ENCODE measurements around the gene VAV1. TPM values are rescaled to one million over a fixed set of nuclear protein-coding genes. Genes with fewer than 3 reads are reported as not detected.
A peak's percentile ranks its signal among the peaks of the same experiment; 100 is the strongest.

VAV1 gene
- total and polyA plus RNA-seq, 2 of the 13 experiments (the other 11 are each of a cell fraction or from before 2014, with no cell fraction given) = not detected

GRCh38 chr19:6725513-6726231 is 46.8 kb upstream of the VAV1 start (continued):
- TF ChIP-seq DMTF1 (CRISPR knock-in tag; IDR thresholded peaks at IDR 0.05) (no peak), WIZ (CRISPR knock-in tag; IDR thresholded peaks at IDR 0.05) (no peak), HOXA3 (CRISPR knock-in tag; IDR thresholded peaks at IDR 0.05) (peak; percentile 50; the same call in 1 of the 2 replicates), KDM3A (CRISPR knock-in tag; IDR thresholded peaks at IDR 0.05; ENCODE audit: low read depth) (no peak), ZNF850 (CRISPR knock-in tag; conservative IDR thresholded peaks at IDR 0.05) (no peak), ZNF577 (CRISPR knock-in tag; IDR thresholded peaks at IDR 0.05; ENCODE audit: borderline replicate concordance, low read depth) (no peak), ZBTB40 (IDR thresholded peaks at IDR 0.05) (no peak), ZBTB40 (CRISPR knock-in tag; IDR thresholded peaks at IDR 0.05) (no peak), ZNF264 (CRISPR knock-in tag; IDR thresholded peaks at IDR 0.05) (no peak), RARG (CRISPR knock-in tag; IDR thresholded peaks at IDR 0.05; ENCODE audit: low read depth) (no peak), ZNF260 (CRISPR knock-in tag; IDR thresholded peaks at IDR 0.05; ENCODE audit: borderline replicate concordance, low read depth) (no peak), CSRNP1 (CRISPR knock-in tag; IDR thresholded peaks at IDR 0.05) (no peak), ZNF3 (CRISPR knock-in tag; IDR thresholded peaks at IDR 0.05) (no peak)
